Fibroblast of villous mesenchyme (primary cell): ENCODE data around the gene ZNF609. TPM values are rescaled to one million over a fixed set of nuclear protein-coding genes. Genes with fewer than 3 reads are reported as not detected.

Experiments used
- DNase-seq: peaks from one replicate; pipeline ENCODE4 v3.0.0-alpha.2; 2010; ENCODE audit warnings: low read depth
- H3K4me3 ChIP-seq: 2 replicates; pipeline ENCODE4 v1.5.1; 2011; ENCODE audit warnings: low read depth, mild to moderate bottlenecking, low read length
- CTCF ChIP-seq: IDR thresholded peaks from 2 replicates; pipeline ENCODE4 v1.5.1; 2012; ENCODE audit warnings: low read depth, mild to moderate bottlenecking, low read length; ENCODE audit not compliant: insufficient read depth
- total RNA-seq: library from RNA; depleted of rRNA; stranded (reverse); fragments of >200 nt; gene quantifications from 2 replicates; pipeline ENCODE4 v1.2.3, GENCODE V29; 2012

ZNF609 gene
- total RNA-seq, 1 donor: 22.5 TPM

GRCh38 chr15:64699751-64700388 lies 239.5 kb downstream of the ZNF609 start:
- DNase-seq: peak; percentile 79
- no peak for TF ChIP-seq CTCF
- H3K4me3 ChIP-seq: peak overlapping the region; percentile 28

GRCh38 chr15:64701051-64701450 lies 240.7 kb downstream of the ZNF609 start:
- TF ChIP-seq CTCF: no peak
- DNase-seq: no peak
- peak overlapping the region; percentile 92 for H3K4me3 ChIP-seq

DNA sequence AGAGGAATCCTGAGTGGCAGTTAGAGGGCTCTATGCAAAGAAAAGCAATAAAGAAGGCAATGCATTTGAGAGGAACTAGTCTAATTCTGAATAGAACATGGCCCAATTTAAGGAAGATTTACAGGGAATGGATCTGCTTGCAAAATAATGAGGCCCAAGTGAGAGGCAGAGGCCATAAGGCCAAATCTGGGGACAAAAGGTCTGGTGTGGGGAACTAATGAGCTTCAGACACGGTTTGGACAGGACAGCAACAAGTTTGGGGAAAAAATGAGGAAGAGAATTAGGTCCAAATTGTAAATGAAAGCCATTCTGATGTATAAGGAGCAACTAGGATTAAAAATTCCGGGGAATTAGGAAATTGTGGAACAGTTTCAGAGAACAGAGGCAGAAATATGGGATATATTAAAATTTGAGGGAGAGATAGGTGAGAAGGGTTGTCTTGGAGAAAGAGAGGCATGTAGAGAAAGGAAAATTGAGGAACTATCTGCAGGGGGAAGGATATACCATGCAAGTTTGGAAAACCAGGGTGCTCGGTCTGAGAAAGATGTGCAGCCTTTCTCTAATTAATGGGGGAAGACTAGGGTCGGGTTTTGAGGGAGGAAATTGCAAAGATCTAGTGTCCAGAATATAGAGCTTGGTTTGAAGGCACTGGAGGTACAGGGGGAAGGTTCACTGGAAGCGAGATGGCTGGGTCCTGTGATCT lies 241.3 kb downstream of the ZNF609 start:
- TF ChIP-seq CTCF: no peak
- H3K4me3 ChIP-seq: peak overlapping the region; percentile 92
- DNase-seq: no peak

GRCh38 chr15:64702816-64703631 lies 242.6 kb downstream of the ZNF609 start:
- no peak for TF ChIP-seq CTCF
- H3K4me3 ChIP-seq: peak overlapping the region; percentile 92
- peak; percentile 91 for DNase-seq

- no peak for TF ChIP-seq CTCF
- no peak for DNase-seq
- peak overlapping the region; percentile 92 for H3K4me3 ChIP-seq
These were observed 243.2 kb downstream of the ZNF609 start for GRCh38 chr15:64703632-64703959.

DNA sequence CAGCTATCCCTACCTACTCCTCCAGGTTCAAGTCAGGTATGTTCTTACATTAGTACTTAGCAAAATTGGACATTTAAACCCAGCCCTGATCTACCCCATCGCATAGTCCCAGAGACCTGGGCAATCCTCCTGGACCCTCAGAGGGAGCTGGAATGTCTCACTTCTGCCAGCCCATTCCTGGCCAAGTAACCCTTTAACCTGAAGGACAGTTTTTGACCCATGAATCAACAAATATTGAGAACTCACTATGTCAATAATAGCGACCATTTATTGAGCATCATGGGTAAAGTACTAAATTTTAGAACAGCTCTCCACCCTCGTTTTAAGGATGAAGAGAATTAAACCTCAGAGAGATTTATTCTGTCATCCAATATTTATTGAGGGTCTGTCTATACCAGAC lies 244.6 kb downstream of the ZNF609 start:
- no peak for DNase-seq
- no peak for TF ChIP-seq CTCF
- H3K4me3 ChIP-seq: no peak overlapping the region
